Smooth muscle cell (in vitro differentiated cells): Measurements from ENCODE around the gene LAMA3. TPM values are rescaled to one million over a fixed set of nuclear protein-coding genes. Genes with fewer than 3 reads are reported as not detected.

Experiments used
- DNase-seq: peaks from one replicate; lab custom pipeline; 2025; ENCODE audit not compliant: unreplicated experiment; lab: John Stamatoyannopoulos, UW
- H2AFZ ChIP-seq: fragments of 200-600 bp; sonication (generic); 2 replicates; pipeline ENCODE4 v1.6.0; 2016; ENCODE audit warnings: antibody characterized with exemption, low read depth, mild to moderate bottlenecking
- H3F3A ChIP-seq: fragments of 200-600 bp; sonication (generic); 2 replicates; pipeline ENCODE4 v1.6.0; 2017; ENCODE audit warnings: antibody characterized with exemption, low read depth
- H3K27ac ChIP-seq: fragments of 200-600 bp; sonication (generic); 2 replicates; pipeline ENCODE4 v1.5.1; 2016; ENCODE audit warnings: low read depth, mild to moderate bottlenecking
- H3K27me3 ChIP-seq: fragments of 200-600 bp; sonication (generic); 2 replicates; pipeline ENCODE4 v1.6.1; 2016; ENCODE audit warnings: low read depth, mild to moderate bottlenecking
- H3K36me3 ChIP-seq: fragments of 200-600 bp; sonication (generic); 2 replicates; pipeline ENCODE4 v1.5.1; 2016; ENCODE audit warnings: low read depth
- H3K4me1 ChIP-seq: fragments of 200-600 bp; sonication (generic); 2 replicates; pipeline ENCODE4 v1.5.1; 2016; ENCODE audit warnings: low read depth
- H3K4me2 ChIP-seq: fragments of 200-600 bp; sonication (generic); 2 replicates; pipeline ENCODE4 v1.6.0; 2016; ENCODE audit warnings: mild to moderate bottlenecking
- H3K4me3 ChIP-seq: fragments of 200-600 bp; sonication (generic); 2 replicates; pipeline ENCODE4 v1.5.1; 2016; ENCODE audit warnings: mild to moderate bottlenecking
- H3K79me2 ChIP-seq: fragments of 200-600 bp; sonication (generic); 2 replicates; pipeline ENCODE4 v1.6.0; 2016; ENCODE audit warnings: low read depth, mild to moderate bottlenecking
- H3K9ac ChIP-seq: fragments of 200-600 bp; sonication (generic); 2 replicates; pipeline ENCODE4 v1.6.0; 2016; ENCODE audit warnings: low read depth
- H3K9me3 ChIP-seq: fragments of 200-600 bp; sonication (generic); replicated peaks from 2 replicates; pipeline ENCODE4 v1.5.1; 2016; ENCODE audit warnings: low read depth
- H4K20me1 ChIP-seq: fragments of 200-600 bp; sonication (generic); 2 replicates; pipeline ENCODE4 v1.6.0; 2016; ENCODE audit warnings: low read depth
- CTCF ChIP-seq: fragments of 200-600 bp; sonication (generic); IDR thresholded peaks from 2 replicates; pipeline ENCODE4 v1.5.1; 2017; ENCODE audit warnings: borderline replicate concordance, mild to moderate bottlenecking, antibody characterized with exemption; ENCODE audit not compliant: insufficient read depth, poor library complexity, severe bottlenecking
- WGBS: methylation state at CpG from one replicate; pipeline ENCODE4 v1.1.7; 2016; ENCODE audit warnings: low lambda C conversion rate; 5-methylcytosine and 5-hydroxymethylcytosine counted together
- polyA plus RNA-seq: library from polyadenylated mRNA; unstranded; fragments of >200 nt; fragmentation: Nextera tagmentation; extraction: Ambion mirVana; gene quantifications from 2 replicates; pipeline ENCODE4 v1.2.1, GENCODE V29; 2016
- total RNA-seq: library from RNA; depleted of rRNA; stranded (reverse); fragments of >200 nt; gene quantifications from 2 replicates; pipeline ENCODE4 v1.2.3, GENCODE V29; 2014

LAMA3 gene
- total and polyA plus RNA-seq, 2 experiments from 2014 or later: 7.8 to 23.1 TPM

- Histone ChIP-seq H3K27me3 (no peaks in the 10 kb centered on the region), H3K27ac (peak overlapping the region; percentile 46), H3K4me3 (no peak overlapping the region), H3K4me2 (peak overlapping the region; percentile 27), H3K79me2 (no peaks in the 10 kb centered on the region), H3F3A (peaks cover 9% of the 10 kb centered on the region), H3K9me3 (no peaks in the 10 kb centered on the region), H4K20me1 (no peaks in the 10 kb centered on the region), H3K9ac (no peak overlapping the region), H3K36me3 (no peaks in the 10 kb centered on the region), H2AFZ (no peak overlapping the region), H3K4me1 (peaks cover 12% of the 10 kb centered on the region)
- TF ChIP-seq CTCF: no peak
- 74% methylated on average over 5 of the region's 5 CpGs for WGBS
- DNase-seq: no peak
Observed at GRCh38 chr18:23971097-23971440, 281.8 kb downstream of the LAMA3 start.

- Histone ChIP-seq H3F3A (peaks cover 9% of the 10 kb centered on the region), H3K27me3 (no peaks in the 10 kb centered on the region), H3K79me2 (no peaks in the 10 kb centered on the region), H3K9me3 (no peaks in the 10 kb centered on the region), H2AFZ (no peak overlapping the region), H3K4me3 (no peak overlapping the region), H3K36me3 (no peaks in the 10 kb centered on the region), H3K27ac (peak overlapping the region; percentile 46), H3K4me2 (peak overlapping the region; percentile 27), H3K9ac (peak overlapping the region; percentile 4), H3K4me1 (peaks cover 12% of the 10 kb centered on the region), H4K20me1 (no peaks in the 10 kb centered on the region)
- 16% methylated on average over 5 of the region's 5 CpGs for WGBS
- DNase-seq: no peak
- TF ChIP-seq CTCF: no peak
Observed at GRCh38 chr18:23971666-23972230, 282.5 kb downstream of the LAMA3 start.

- Histone ChIP-seq H3K79me2 (no peaks in the 10 kb centered on the region), H3K36me3 (no peaks in the 10 kb centered on the region), H3K4me3 (no peak overlapping the region), H3K9me3 (no peaks in the 10 kb centered on the region), H2AFZ (no peak overlapping the region), H4K20me1 (no peaks in the 10 kb centered on the region), H3K27me3 (no peaks in the 10 kb centered on the region), H3K27ac (peak overlapping the region; percentile 46), H3K4me2 (no peak overlapping the region), H3F3A (peaks cover 9% of the 10 kb centered on the region), H3K4me1 (peaks cover 12% of the 10 kb centered on the region), H3K9ac (no peak overlapping the region)
- DNase-seq: no peak
- 34% methylated on average over 6 of the region's 6 CpGs for WGBS
- no peak for TF ChIP-seq CTCF
Observed at GRCh38 chr18:23972453-23972852, 283.2 kb downstream of the LAMA3 start.

- H3K36me3 ChIP-seq: no peaks in the 10 kb centered on the region
- no peak for DNase-seq
- no peaks in the 10 kb centered on the region for H3K27me3 ChIP-seq
- no peak overlapping the region for H3K27ac ChIP-seq
- peaks cover 20% of the 10 kb centered on the region for H3K4me1 ChIP-seq
- H3K79me2 ChIP-seq: no peaks in the 10 kb centered on the region
- H2AFZ ChIP-seq: no peak overlapping the region
- no peak overlapping the region for H3K4me2 ChIP-seq
- H3K4me3 ChIP-seq: no peak overlapping the region
- 97% methylated on average over 7 of the region's 7 CpGs for WGBS
- no peak for TF ChIP-seq CTCF
- no peaks in the 10 kb centered on the region for H3K9me3 ChIP-seq
- no peaks in the 10 kb centered on the region for H4K20me1 ChIP-seq
- H3F3A ChIP-seq: no peaks in the 10 kb centered on the region
- H3K9ac ChIP-seq: no peak overlapping the region
Observed at GRCh38 chr18:23977103-23977502, 287.9 kb downstream of the LAMA3 start.
